ENCODE measurements around the gene SGMS2. TPM values are rescaled to one million over a fixed set of nuclear protein-coding genes. Genes with fewer than 3 reads are reported as not detected.

Gene SGMS2
- total RNA-seq, 4 donors from 2014 or later: 46.5 to 224 (median 120) TPM

DNA sequence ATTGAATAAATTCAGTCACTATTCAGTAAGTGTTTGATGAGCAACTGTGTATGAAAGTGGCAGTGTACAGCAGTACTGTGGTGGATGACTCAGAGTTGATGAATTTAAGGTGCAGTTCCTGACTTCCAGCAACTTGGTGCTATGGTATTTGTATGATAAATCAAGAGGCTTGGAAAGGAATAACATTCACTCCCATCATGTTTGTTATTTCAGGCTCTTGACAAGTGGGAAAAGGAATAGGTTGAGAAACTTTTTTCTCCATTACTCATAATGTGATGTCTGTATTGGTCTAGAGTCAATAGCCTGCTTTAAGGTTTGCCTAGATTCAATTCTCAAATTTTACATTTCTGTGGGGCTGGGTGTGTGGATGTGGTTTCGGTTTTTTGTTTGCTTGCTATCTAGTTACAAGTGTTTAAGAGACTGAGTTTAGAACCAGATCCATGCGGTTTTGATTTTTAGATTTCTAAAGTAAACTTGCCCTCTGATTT is 71.5 kb downstream of the SGMS2 start:
- Histone ChIP-seq H3K27me3 (no peaks in the 10 kb centered on the region), H3K36me3 (no peaks in the 10 kb centered on the region), H3K27ac (peak overlapping the region in 2 of 3 donors; percentile 52 to 58), H3K9me3 (no peaks in the 10 kb centered on the region), H3K4me1 (peaks cover 32 to 35% of the 10 kb centered on the region in 2 donors), H3K4me3 (replicated peaks in 1 of 3) (no peak overlapping the region)
- intact Hi-C loops (cut with DNase I): loop anchor here (10.0 kb wide), 1 partner anchor 71 kb away; the partner anchor contains the start of gene SGMS2
- no peak for TF ChIP-seq POLR2A (IDR thresholded peaks at IDR 0.05)
- TF ChIP-seq, protein P1, sequence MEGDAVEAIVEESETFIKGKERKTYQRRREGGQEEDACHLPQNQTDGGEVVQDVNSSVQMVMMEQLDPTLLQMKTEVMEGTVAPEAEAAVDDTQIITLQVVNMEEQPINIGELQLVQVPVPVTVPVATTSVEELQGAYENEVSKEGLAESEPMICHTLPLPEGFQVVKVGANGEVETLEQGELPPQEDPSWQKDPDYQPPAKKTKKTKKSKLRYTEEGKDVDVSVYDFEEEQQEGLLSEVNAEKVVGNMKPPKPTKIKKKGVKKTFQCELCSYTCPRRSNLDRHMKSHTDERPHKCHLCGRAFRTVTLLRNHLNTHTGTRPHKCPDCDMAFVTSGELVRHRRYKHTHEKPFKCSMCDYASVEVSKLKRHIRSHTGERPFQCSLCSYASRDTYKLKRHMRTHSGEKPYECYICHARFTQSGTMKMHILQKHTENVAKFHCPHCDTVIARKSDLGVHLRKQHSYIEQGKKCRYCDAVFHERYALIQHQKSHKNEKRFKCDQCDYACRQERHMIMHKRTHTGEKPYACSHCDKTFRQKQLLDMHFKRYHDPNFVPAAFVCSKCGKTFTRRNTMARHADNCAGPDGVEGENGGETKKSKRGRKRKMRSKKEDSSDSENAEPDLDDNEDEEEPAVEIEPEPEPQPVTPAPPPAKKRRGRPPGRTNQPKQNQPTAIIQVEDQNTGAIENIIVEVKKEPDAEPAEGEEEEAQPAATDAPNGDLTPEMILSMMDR (IDR thresholded peaks at IDR 0.05): no peak
- 18 to 31% methylated on average over 2 of the region's 2 CpGs for WGBS, 2 donors
- DNase-seq: peak in 1 of 2 donors; percentile 10

DNA sequence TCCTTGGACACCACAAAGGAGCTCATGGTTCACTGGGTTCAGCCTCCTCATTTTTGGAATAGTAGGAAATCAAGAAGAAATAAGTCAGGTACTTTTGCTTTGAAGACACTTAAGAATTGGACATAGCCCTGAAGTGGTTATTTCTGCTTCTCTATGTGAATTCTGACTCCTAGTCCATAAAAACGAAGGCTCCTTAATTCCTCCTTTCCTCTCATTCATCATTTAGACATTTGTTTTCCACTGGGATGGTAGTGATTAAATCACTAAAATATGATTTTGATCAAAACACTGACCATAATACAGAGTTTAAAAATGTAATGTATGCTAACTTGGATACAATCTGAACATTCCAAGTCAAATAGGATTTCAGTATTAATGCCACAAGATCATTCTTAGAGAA is 71.9 kb downstream of the SGMS2 start:
- intact Hi-C loops (cut with DNase I): loop anchor here (10.0 kb wide), 1 partner anchor 72 kb away; the partner anchor contains the start of gene SGMS2
- H3K27ac ChIP-seq: peak overlapping the region in 2 of 3 donors; percentile 52 to 58
- TF ChIP-seq, protein P1 (IDR thresholded peaks at IDR 0.05): no peak
- no peak for TF ChIP-seq POLR2A (IDR thresholded peaks at IDR 0.05)
- H3K9me3 ChIP-seq: no peaks in the 10 kb centered on the region
- peaks cover 32 to 35% of the 10 kb centered on the region in 2 donors for H3K4me1 ChIP-seq
- DNase-seq: no peak
- H3K4me3 ChIP-seq (replicated peaks in 1 of 3): no peak overlapping the region
- H3K36me3 ChIP-seq: no peaks in the 10 kb centered on the region
- H3K27me3 ChIP-seq: no peaks in the 10 kb centered on the region
- 13 to 24% methylated on average over 1 of the region's 1 CpG for WGBS, 2 donors

DNA sequence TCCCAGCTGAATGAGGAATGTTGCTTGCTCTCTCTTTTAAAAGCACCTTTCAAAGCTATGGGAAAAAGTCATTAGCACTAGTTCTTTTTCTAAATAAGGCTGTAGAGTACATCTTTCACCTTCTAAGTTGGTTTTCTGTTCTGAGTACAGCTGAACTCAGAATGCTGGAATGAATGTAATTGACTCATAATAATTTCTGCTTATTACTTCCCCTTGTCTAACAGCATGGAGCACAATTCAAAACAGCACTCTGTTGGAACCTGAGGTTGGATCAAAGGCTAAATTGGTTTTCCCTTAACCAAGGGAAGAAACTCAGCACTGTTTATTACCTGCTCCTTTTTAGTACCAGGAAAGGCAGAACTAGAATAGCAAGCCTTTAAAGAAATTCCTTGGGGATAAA is 73.1 kb downstream of the SGMS2 start:
- Histone ChIP-seq H3K27ac (no peak overlapping the region), H3K27me3 (no peaks in the 10 kb centered on the region), H3K4me1 (peaks cover 32 to 35% of the 10 kb centered on the region in 2 donors), H3K36me3 (no peaks in the 10 kb centered on the region), H3K4me3 (replicated peaks in 1 of 3) (no peak overlapping the region), H3K9me3 (no peaks in the 10 kb centered on the region)
- intact Hi-C loops (cut with DNase I): loop anchor here (10.0 kb wide), 1 partner anchor 73 kb away; the partner anchor contains the start of gene SGMS2
- no peak for DNase-seq
- TF ChIP-seq, protein P1 (IDR thresholded peaks at IDR 0.05): no peak
- TF ChIP-seq POLR2A (IDR thresholded peaks at IDR 0.05): no peak

DNA sequence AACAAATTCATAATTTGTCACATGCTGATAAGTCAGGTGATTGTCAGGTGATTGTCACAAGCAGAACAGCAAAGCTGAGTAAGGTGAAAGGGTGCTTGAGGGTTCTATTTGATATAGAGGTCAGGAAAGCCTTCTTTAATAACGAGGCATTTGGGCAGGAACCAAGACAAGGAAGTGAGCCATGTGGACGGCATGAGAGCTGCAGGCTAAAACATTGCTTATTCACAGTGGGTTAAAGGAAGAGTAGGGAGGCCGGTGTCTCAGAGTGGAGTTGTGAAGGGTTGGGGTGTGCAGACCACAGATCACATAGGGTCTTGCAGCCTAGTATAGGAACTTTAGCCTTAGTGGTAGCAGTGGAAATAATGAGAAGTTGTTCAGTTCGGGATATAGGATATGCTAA is 75.3 kb downstream of the SGMS2 start:
- Histone ChIP-seq H3K36me3 (no peaks in the 10 kb centered on the region), H3K4me3 (replicated peaks in 1 of 3) (no peak overlapping the region), H3K27ac (no peak overlapping the region), H3K27me3 (no peaks in the 10 kb centered on the region), H3K4me1 (peaks cover 16 to 17% of the 10 kb centered on the region in 2 donors), H3K9me3 (no peaks in the 10 kb centered on the region)
- TF ChIP-seq, protein P1 (IDR thresholded peaks at IDR 0.05): no peak
- no peak for TF ChIP-seq POLR2A (IDR thresholded peaks at IDR 0.05)
- intact Hi-C loops (cut with DNase I): no loop called here
- 81 to 89% methylated on average over 4 of the region's 4 CpGs for WGBS, 2 donors
- DNase-seq: no peak

DNA sequence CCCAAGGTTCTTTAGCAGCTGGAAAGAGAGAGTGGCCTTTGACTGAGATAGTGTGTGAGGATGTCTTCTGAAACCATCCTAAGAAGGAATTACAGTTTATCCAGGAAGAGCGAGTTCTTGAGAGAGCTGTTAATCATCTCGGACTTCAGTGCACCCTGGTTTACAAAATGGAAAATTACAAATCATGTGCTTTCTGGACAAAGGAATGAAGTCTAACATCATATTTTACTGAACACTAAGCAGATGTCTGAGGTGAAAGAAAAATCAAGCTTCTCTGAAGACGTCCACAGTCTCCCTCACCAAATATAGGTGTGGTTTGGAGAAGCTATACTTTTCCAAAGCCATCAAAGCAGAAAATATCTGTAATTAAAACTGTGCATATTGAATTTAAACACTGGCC is 75.8 kb downstream of the SGMS2 start:
- Histone ChIP-seq H3K4me1 (peaks cover 12 to 13% of the 10 kb centered on the region in 2 donors), H3K9me3 (no peaks in the 10 kb centered on the region), H3K4me3 (replicated peaks in 1 of 3) (no peak overlapping the region), H3K36me3 (no peaks in the 10 kb centered on the region), H3K27ac (no peak overlapping the region), H3K27me3 (no peaks in the 10 kb centered on the region)
- DNase-seq: no peak
- intact Hi-C loops (cut with DNase I): no loop called here
- WGBS, 2 donors: 93 to 98% methylated on average over 3 of the region's 3 CpGs
- TF ChIP-seq, protein P1 (IDR thresholded peaks at IDR 0.05): no peak
- TF ChIP-seq POLR2A (IDR thresholded peaks at IDR 0.05): no peak
